ENCODE results near the gene DDX60. TPM values are rescaled to one million over a fixed set of nuclear protein-coding genes. Genes with fewer than 3 reads are reported as not detected.

Gene DDX60
- total RNA-seq, 1 donor = 15.4 TPM

DNA sequence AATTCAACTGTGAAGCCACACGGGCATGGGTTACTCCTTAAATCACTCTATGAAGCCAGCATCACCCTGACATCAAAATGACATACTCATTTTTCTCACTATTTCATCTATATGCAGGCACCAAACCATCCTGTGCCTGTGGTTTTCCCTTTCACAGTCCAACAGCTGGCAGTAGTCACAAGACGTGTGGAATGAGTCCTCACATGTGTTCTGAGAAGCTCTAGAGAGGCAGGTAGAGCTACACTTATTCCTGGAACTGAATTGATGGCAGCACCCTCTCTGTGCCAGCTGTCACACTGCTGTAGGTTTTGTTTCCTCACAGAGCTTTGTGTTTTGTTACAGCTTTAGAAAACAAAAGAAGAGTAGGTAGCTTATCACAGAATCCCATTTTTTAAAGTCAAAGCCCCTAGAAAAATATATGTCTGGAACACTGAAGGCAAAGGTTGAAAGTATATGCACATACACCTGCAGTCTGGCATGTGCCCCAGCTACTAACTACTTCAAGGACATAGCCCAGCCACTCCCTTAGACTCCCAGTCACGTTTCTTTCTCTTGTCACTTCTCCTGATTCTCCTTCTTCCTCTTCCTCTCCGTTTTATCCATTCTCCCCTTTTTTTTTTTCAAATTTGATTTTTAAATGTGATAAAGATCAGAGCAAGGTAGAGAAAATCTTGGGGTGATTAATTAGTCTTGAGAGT is 119.1 kb downstream of the DDX60 start:
- Histone ChIP-seq H3K9me3 (ENCODE audit: low read depth, low read length) (peaks cover 8% of the 10 kb centered on the region), H3K4me1 (ENCODE audit: insufficient read depth, low read length) (no peaks in the 10 kb centered on the region), H3K4me3 (ENCODE audit: low read length) (no peak overlapping the region), H3K27me3 (ENCODE audit: insufficient read depth, low read length) (no peaks in the 10 kb centered on the region)

DNA sequence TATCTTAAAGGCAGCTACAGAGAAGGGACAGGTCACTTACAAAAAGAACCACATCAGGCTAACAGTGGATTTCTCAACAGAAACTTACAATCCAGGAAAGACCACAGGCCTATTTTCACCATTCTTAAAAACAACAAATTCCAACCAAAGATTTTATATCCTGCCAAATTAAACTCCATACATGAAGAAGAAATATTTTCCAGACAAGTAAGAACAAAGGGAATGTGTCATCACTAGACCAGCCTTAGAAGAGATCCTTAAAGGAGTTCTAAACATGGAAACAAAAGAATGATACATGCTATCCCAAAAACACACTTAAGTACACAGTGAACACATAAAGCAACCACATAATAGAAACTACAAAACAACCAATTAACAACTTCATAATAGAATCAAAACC is 120.6 kb downstream of the DDX60 start:
- Histone ChIP-seq H3K27me3 (ENCODE audit: insufficient read depth, low read length) (no peaks in the 10 kb centered on the region), H3K4me3 (ENCODE audit: low read length) (no peak overlapping the region), H3K4me1 (ENCODE audit: insufficient read depth, low read length) (no peaks in the 10 kb centered on the region), H3K9me3 (ENCODE audit: low read depth, low read length) (no peaks in the 10 kb centered on the region)

DNA sequence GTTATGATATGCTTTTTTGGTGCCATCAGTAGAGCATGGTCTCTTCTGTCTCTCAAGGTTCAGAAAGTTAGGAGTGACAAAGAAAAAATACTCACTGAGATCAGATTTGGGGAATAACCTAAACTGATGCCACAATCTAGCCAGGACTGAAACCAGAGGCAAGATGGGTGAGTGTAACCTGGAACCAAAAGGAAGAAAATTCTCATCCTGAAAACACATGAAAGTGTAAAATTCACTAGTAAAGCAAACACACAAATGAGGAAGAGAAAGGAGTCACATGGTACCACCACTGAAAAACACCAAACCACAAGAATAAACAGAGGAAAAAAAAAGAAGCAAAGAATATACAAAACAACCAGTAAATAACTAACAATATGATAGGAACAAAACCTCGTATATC is 129.8 kb downstream of the DDX60 start:
- no peaks in the 10 kb centered on the region for H3K4me1 ChIP-seq (ENCODE audit: insufficient read depth, low read length)
- H3K4me3 ChIP-seq (ENCODE audit: low read length) = no peak overlapping the region
- no peaks in the 10 kb centered on the region for H3K9me3 ChIP-seq (ENCODE audit: low read depth, low read length)
- H3K27me3 ChIP-seq (ENCODE audit: insufficient read depth, low read length) = no peaks in the 10 kb centered on the region

DNA sequence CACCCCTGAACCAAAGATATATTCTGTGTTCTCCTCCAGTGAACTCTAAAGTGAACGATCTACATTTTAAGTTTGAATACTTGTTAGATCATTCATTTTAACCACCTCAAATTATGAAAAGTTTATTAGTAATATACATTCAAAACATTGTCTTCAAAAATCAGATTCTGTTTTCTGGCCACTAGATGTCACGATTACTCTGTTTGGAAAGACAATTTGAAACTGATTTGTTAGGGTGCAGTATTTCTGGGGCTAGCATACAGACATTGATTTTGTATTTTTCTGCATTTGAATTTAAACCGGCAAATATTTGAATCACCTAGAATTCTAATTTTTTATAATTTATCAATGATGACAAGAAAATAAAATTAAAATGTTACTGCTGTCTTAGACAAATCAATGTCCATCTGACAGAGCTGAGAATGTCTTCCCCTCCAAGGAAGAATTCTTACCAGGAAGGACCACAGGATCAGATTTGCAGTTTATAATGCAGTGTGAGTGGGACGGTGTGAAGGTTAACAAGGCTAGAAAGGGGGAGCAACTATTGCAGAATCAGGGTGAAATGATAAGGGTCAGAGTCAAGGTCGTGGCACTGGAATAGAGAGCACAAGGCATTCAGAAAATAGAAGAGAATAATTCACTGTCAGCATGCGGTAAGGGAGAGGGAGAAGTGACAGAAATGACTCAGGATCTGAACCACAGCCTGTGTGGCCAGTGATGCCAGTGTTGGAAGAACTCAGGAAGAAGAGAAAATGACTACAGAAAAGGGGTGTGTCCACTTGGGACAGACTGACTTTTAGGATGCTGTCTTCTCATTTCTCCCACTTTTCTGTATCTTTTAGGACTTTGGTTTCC is 134.6 kb downstream of the DDX60 start:
- Histone ChIP-seq H3K9me3 (ENCODE audit: low read depth, low read length) (no peaks in the 10 kb centered on the region), H3K4me1 (ENCODE audit: insufficient read depth, low read length) (no peaks in the 10 kb centered on the region), H3K27me3 (ENCODE audit: insufficient read depth, low read length) (no peaks in the 10 kb centered on the region), H3K4me3 (ENCODE audit: low read length) (no peak overlapping the region)

DNA sequence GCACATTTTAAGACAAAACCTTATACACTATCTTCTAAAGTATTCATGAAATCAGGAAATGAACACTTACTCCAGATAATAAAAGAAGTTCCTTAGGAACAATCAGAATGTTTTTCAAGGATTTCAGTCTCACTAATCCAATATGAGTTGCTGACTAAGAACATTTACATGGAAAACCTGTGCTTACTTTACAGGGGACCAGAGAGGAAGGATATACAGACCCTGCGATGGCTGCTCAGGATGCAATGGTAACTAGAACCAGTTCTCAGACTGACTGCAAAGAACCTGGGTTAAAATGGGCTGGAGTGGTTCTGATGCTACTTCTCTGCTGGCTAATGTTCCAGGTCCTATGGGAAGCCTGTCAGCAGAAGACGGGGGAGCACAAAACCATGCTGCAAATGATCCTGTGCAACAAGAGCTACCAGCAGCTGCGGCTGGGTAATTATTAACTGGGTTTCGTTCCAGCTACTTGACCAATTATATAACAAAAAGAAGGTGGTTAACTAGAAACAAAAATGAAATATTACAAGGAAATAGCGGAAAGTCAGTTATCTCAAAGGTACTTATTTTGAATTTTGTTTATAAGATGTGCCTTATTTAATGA is 140.9 kb downstream of the DDX60 start:
- Histone ChIP-seq H3K4me1 (ENCODE audit: insufficient read depth, low read length) (no peaks in the 10 kb centered on the region), H3K4me3 (ENCODE audit: low read length) (no peak overlapping the region), H3K9me3 (ENCODE audit: low read depth, low read length) (no peaks in the 10 kb centered on the region), H3K27me3 (ENCODE audit: insufficient read depth, low read length) (no peaks in the 10 kb centered on the region)

DNA sequence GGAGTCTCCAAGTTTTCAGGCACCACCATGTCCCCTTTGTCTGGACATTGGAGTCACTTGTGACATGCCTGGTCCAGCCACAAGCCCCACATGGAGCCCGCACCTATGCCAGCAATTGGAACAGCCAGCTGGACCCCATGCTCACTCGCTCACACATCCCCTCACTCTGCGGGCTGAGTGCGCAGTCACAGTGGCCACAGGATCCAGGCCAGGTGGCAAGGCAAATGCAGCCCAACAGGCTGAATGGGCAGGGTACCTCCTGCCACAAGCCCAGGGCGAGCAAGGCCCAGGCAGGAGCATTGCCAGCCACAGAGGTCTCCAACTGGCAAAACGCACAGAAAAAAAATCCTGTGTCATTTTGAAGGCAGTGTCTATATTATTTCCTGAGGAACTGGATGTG is 144.2 kb downstream of the DDX60 start:
- Histone ChIP-seq H3K27me3 (ENCODE audit: insufficient read depth, low read length) (no peaks in the 10 kb centered on the region), H3K4me1 (ENCODE audit: insufficient read depth, low read length) (no peaks in the 10 kb centered on the region), H3K4me3 (ENCODE audit: low read length) (no peak overlapping the region), H3K9me3 (ENCODE audit: low read depth, low read length) (no peaks in the 10 kb centered on the region)

DNA sequence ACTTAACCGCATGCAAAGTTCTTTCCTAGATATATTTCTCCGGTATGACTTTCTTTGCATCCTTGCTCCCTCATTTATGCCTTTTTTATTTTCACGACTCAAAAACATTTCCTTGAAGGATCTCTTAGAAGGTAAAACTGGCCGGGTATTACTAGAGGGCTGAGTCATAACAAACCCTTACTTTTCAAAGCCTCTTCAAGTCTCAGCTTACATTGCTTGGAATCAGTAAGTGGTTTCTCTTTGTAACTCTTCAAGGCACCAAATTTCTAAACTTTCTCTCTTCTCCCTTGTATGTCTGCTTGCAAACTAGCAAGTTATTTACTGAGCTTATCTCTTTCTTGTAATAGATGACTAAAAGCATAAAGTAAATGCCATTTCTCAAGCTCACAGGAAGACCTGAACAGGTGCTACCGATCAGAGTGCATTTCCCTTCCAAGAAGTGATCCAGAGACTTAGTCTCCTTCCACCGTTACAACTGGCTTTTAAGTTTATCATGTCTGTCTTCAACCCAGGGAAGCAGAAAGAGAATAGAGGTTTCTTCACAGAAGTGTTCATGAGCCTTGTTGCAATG is 150.8 kb downstream of the DDX60 start:
- Histone ChIP-seq H3K27me3 (ENCODE audit: insufficient read depth, low read length) (no peaks in the 10 kb centered on the region), H3K4me3 (ENCODE audit: low read length) (no peak overlapping the region), H3K4me1 (ENCODE audit: insufficient read depth, low read length) (no peaks in the 10 kb centered on the region), H3K9me3 (ENCODE audit: low read depth, low read length) (no peaks in the 10 kb centered on the region)

Other genes with a start within 250 kb of the DDX60 start
- gene ANXA10, start 226.2 kb downstream of the DDX60 start, total RNA-seq = not detected
- 33.9 TPM for gene DDX60L, start 161.7 kb upstream of the DDX60 start, total RNA-seq
- gene PALLD, start 178.3 kb upstream of the DDX60 start, total RNA-seq = 1.8 TPM